ENCODE measurements around the gene HNRNPR.
"Not testable (repeated sequence)": the region's sequence is repeated elsewhere in the genome, so short reads cannot be mapped to it uniquely, and the experiment has no call there.

HNRNPR gene

DNA sequence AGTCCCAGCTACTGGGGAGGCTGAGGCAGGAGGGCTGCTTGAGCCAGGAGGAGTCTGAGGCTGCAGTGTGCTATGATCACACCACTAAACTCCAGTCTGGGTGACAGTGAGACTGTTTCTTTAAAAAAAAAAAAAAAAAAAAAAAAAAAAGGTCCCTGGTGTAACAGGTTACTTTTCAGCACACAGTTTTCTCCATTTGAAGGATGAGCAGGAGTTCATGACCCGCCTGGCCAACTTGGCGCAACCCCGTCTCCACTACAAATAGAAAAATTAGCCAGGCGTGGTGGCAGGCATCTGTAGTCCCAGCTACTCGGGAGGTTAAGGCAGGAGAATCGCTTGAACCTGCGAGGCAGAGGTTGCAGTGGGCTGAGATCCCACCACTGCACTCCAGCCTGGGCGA lies 12.4 kb downstream of the HNRNPR start:
- DNase-seq (ENCODE audit: low read depth in 2 of 2, low spot score in 1 of 2) = no peak

DNA sequence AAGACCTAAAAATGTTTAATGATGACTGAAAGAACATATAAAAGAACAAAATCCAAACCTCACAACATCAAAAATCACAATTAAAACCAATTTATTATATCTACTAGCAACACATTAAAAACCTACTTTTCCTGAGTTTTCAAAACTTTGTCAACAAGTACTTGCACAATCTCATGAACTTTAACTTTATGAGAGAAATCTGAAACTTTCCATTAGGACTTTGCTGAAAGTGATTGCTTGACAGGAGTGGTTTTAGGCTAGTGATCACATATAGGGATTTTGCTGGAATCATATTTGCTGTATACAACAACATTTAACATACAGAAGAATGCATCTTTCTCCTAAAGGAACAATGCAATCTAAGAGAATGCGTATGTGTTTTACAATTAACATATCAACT lies 13.2 kb downstream of the HNRNPR start:
- DNase-seq (ENCODE audit: low read depth in 2 of 2, low spot score in 1 of 2) = no peak

DNA sequence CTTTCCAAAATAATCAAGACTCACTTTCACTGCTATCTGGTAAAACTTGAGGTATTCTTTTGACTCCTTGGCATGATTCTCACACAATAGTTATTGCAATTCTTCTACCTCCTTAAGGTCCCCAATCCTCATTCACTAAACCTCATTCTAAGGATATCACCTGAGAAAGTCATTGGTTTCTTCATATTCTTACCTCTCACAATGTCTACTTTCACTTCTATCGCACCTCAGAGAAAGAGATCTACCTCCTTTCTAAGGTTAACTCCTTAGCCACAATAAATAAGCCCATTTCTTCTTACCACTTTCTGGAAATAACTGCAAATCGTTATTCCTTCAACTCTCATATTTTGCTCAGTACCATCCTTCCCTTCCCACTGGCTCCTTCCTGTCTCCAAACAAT lies 18.7 kb downstream of the HNRNPR start:
- no peak for DNase-seq (ENCODE audit: low read depth in 2 of 2, low spot score in 1 of 2)

DNA sequence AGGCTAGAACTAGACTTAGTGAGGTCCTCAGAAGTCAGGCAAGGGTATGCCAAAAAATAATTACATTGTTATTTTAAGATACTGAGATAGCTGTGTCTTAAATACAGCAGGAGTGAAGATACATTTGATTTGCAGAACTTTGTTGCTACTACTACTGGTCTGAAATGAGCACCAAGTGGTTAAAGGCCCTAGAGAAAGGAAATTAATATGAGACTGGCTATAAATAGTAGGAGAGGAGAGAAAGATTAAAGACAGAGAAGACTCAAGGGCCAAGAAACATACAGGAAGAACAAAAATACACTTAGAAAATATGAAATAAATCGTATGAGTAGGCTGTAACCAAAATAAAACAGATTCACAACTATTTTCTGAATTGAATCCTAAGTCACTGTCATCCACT lies 21.3 kb downstream of the HNRNPR start:
- no peak for DNase-seq (ENCODE audit: low read depth in 2 of 2, low spot score in 1 of 2)

DNA sequence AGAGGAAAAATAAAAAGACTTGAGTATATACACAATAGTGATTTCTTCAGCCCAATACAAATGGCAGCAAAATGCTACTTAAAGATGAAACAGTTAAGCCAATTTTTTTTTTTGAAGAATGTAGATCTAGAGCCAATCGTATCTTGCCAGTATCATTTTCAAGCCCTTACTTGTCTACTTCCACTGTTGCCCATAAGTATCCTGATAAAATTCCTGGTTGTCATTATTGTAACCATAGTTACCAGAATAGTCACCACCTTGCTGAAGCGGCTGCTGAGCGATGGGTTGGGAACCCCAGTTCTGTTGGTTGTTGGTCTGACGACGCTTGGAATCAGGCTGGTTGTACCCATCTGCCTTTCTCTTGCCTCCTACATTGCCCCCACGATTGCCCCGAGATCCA lies 33.8 kb downstream of the HNRNPR start:
- DNase-seq (ENCODE audit: low read depth in 2 of 2, low spot score in 1 of 2) = not testable (repeated sequence)

DNA sequence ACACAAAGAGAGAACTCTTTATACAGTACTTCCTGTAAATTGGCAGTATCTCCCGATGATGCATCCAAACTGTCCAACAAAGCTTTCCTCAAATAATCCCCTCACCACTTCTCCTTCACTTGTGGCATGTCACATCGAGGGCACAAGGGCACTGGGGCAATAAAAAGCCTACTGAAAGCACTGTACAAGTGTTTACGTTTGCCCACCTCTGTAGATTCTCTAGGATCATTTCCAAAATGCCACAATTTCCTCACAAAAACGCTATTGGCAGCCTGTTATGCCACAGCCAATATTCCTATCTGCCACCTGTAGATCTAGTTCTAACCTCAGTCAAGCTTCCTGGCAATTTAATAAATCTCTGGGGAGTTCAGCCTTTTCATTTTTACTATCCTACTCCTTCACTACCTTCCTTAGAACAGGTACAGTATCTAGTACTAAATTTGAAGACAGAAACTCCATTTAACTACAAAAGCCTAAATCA lies 39.9 kb downstream of the HNRNPR start:
- DNase-seq (ENCODE audit: low read depth in 2 of 2, low spot score in 1 of 2) = no peak

DNA sequence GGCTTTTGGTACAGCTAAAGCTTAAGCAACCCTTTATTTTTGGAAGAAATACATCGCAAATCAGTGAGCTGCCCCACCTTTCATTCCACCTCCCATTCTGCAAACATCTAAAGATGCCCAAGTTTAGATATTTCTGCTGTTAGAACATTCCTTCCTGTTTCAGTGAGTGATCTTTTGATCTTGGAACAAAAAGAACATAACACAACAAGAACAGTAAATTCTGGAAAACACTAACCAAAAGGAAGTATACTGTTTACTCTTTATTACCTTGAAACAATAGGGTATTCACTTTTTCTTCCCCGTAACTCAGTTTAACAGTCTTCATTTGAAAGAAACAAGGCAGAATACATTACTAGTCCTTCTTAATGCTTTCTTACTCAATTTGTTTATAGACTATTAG lies 40.6 kb downstream of the HNRNPR start:
- DNase-seq (ENCODE audit: low read depth in 2 of 2, low spot score in 1 of 2) = no peak

DNA sequence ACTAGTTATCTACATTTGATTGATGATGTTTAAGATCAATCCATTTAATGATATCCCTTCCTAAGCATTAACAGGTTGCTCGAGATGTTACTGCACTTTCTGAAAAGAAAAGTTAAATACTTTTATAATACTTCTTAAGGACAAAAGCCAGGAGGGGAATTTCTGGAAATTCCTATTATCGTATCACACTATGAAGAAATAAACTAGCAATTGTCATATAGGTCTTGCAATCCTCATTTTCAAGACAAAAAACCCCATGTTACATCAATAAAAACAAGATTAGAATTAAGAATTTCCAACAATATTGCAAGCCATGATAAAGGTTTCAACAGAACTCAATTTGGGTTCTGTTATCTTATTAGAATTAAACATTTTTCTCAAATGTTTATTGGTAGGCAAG lies 47.2 kb downstream of the HNRNPR start:
- DNase-seq (ENCODE audit: low read depth in 2 of 2, low spot score in 1 of 2) = no peak

DNA sequence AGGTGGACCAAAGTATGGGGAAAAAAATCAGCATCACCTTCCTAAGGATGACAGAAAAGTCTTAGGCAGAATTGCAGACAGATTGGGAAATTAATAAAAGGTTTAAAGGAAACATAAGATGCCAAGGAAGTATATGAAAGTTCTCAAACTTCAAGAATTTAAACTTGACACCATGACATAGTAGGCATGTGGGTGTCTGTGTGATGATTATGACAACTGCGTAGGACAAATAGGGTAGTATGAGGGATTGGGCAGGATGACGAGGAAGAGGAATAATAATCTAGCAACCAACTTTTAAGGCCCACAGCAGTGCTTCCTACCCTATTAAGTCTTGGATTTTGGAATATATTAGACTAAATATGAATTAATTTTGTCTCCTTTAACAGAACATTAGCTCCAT lies 52.4 kb downstream of the HNRNPR start:
- DNase-seq (ENCODE audit: low read depth in 2 of 2, low spot score in 1 of 2) = no peak

DNA sequence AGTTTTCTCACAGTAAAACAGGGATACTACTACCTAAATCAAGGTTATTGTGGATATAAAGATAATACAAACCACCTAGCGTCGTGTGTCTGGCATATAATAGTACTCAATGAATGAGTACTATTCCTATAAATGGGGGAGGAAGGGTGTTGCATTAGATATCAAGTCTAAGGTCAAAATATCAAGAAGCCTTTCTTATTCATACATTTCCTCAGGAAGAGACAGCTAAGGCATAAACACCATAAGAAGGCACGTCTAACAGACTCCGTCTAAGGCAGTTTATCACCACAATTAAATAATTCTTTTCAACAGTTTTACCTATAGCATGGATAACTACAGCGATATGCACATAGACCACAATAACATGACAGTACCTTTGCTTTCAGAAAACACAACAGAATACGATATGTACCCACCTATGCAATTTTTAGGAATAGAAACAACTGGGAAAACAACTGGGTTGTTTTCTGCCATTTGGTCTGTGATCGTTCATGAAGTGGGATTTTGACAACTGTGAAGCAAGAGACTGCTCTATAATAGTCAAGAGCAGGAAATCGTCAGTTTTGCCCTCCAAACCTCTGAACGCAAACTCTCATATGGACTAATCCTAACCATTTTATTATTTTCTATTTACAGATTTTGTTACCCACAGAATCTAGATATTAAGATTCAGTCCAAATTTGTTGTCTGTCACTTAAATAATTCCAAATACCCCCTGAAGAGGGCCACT lies 53.1 kb downstream of the HNRNPR start:
- DNase-seq (ENCODE audit: low read depth in 2 of 2, low spot score in 1 of 2) = no peak

DNA sequence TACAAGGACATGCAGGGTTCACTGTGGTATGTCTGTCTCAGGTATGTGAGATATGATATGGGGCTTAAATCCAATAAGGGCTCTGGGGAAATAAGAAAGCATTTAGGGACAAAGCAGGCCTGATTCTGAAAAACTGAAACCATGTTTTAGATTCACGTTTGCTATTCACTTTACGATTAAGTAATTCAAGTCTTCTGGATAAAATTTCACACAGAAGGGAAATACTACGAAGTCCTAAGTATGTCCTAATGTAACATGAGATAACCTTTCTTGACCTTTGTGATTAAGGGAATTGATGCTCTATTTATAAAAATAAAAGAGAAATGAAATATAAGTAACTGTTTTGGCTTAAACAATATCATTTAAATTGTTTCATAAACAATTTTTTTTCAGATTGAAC lies 55.4 kb downstream of the HNRNPR start:
- DNase-seq (ENCODE audit: low read depth in 2 of 2, low spot score in 1 of 2) = no peak

DNA sequence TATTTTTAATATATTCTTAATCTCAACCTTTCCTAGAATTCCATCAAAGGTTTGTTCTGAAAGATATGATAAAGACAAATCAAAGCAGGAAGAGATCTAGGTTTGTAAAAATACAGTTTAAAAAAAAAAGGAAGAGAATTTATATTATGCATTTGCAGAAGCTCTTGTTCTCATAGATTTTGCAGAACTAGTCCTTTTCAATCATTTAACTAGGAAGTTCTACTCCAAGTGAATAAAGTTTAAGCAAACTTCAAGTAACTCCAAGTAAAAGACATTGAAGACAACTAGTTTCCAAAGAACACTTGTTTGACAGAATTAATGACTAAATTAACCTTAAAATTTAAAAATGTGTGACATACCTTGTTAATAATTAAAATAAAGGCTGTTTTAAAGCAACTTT lies 55.9 kb downstream of the HNRNPR start:
- DNase-seq (ENCODE audit: low read depth in 2 of 2, low spot score in 1 of 2) = no peak

DNA sequence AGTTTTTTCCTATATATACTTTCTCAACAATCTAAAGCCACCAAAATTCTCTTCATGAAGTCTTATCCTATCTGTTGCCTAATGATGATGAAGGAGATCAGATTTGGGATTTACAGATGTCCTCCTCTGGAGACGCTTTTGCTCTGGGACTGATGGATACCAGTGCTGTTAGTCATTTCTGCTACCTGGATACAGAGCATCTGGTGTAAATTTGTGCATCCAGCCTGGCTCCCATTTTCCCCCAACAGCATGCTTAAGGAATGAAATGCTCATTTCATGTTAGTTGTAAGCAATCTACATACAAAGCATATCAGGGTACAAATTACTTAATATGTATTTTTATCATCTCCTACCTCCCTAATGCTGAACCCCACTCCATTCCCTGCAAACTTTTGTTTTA lies 57.7 kb downstream of the HNRNPR start:
- DNase-seq (ENCODE audit: low read depth in 2 of 2, low spot score in 1 of 2) = no peak

DNA sequence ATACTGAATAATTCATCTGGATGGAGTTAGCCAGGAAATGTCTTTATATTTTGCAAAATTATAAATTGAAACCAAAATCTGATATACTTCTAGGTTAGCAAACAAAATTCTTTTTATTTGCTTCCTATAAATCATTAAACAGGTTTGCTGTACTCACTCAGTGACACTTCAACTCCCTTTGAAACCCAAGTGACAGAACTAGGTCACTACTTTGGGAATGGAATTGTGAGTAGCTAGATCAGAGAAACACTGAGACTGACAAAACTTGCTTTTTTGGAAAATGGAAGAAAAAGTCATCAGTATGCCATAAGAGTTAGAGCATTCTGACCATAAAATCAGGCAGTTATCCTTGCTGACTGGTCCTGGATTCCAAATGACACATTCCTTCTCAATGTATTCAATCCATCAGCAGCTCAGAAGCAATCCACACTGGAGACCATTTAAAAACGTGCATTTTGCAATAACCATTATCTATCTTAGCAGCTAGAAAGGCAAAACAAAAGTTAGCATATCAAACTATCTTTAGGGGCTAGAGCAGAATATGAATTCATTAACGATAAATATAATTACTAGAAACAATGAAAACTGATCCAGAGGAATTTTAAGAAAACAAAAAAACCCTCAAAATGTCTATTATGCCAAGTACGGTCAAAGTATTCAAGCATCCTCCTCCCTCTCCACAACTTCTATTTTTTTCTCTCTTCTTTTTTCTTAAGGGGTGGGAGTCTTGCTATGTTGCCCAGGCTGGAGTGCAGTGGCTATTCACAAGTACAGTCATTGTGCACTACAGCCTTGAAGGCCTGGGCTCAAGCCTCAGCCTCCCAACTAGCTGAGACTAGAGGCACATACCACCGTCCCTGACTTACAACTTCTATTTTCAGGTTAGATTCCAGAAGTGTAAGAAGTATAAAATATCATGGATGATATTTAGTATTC lies 60.1 kb downstream of the HNRNPR start:
- no peak for DNase-seq (ENCODE audit: low read depth in 2 of 2, low spot score in 1 of 2)

DNA sequence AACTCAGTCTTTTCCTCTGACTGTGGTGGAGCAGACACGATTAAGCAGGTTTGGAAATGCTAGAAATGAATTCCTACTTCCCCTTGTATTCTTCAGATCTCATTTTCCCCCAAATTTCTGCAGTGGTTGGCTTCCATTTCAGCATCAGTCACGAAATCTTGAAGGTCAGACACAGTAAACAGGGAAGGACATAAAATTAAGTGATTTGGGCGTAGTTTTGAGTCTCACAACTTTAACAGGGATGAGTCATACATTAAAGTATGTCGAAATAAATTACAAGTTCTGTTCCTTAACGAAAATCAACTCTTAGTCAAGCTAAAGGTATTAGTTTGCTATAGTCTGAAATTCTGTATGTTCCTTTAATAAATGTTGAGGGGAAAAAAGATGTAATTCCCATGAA lies 61.1 kb downstream of the HNRNPR start:
- DNase-seq (ENCODE audit: low read depth in 2 of 2, low spot score in 1 of 2) = no peak

DNA sequence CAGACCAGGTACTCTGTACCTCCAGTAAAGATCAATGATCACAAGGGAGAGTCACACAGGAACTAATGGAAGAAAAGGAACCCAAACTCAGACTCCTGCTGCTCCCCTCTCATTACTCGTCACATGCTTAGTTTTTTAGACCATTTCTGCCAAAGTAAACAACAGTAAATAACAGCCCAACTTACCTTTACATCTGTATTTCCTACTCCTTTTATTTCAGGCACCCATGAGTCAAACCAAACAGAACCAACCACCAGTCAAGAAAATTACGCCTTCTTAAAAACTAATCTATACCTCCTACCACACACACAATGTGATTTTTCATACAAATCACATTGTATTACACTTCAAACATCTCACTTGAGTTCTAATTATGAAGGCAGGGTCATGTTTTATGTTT lies 65.4 kb downstream of the HNRNPR start:
- DNase-seq (ENCODE audit: low read depth in 2 of 2, low spot score in 1 of 2) = no peak

DNA sequence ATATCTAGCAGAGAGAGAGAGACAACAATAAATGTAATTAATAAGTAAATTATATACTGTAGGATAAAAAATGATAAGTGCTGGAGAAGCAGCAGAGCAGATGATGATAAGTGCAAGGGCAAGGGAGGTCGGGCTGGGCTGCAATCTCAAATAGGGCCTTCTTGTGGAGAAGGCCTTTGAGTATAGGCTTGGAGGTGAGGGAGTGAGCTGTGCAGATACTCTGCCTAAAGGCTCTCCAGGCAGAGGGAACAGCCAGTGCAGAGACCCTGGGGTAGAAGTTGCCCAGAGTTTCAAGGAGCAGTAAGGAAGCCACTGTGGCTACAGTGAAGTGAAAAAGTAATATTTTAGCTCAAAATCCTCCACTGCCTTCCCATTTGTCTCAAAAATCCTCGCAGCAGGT lies 67.6 kb downstream of the HNRNPR start:
- no peak for DNase-seq (ENCODE audit: low read depth in 2 of 2, low spot score in 1 of 2)

DNA sequence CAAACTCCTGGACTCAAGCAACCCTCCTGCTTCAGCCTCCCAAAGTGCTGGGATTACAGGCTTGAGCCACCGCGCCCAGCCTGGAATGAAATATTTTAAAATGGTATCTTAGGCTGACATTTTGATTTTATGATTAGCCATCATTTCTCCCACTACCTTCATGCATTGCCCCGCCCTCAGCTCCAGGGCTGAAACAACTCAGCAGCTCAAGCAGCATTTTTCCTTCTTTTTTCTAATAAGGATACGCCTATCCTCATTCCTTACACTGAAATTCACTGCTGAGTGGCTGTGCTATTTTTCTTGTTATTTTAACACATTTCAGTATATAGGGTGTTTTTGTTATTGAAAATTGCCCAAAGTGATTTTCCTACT lies 70.0 kb downstream of the HNRNPR start:
- no peak for DNase-seq (ENCODE audit: low read depth in 2 of 2, low spot score in 1 of 2)

DNA sequence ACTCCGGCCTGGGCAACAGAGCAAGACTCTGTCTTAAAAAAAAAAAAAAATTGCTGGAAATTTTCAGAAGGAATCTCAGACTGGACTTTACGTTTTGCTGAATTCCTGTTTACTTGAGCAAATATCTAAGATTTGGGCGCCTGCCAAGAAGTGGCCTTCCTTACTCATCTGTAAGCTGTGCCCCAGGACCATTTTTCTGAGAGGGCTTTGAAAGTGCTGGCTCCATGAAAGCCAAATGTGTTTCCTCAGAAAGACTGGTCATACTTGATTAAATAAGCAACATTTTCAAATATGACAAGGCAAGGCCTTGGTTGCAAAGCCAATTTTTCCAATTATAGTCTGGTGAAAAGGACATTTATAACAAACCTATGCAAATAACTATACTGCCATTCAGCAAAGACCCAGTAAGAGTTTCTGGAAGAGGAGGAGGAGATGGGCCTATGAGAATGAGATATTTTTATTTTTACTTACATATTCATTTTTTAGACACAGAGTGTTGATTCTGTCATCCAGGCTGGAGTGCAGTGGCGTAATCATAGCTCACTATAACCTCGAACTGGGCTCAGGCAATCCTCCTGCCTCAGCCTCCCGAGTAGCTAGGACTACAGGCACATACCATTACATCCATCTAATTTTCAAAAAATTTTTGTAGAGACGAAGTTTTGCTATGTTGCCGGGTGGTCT lies 70.5 kb downstream of the HNRNPR start:
- DNase-seq (ENCODE audit: low read depth in 2 of 2, low spot score in 1 of 2) = no peak

DNA sequence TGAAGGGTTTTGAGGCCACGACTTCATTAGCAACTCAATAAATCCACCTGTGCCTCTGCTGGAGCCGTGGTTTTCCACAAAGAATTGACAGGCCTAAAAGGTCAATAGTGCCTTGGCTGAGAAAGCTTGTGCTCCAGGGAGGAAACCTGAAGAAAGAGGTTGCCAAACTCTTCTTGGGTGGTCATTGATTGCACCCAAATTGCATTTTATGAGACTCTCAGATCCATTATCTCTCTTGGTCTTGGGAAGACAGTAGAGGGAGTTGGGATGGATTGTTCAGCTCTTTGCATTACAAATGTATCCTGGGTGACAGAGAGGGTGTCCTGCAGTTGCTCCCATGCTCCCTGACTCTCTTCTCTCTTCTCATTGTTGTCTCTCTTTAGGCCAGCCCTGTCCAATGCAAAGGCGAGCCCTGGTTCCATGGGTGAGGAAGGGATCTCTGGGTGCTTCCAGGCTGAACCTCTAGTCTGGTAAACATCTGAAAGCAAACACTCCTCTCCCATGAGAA lies 80.7 kb downstream of the HNRNPR start:
- DNase-seq (ENCODE audit: low read depth in 2 of 2, low spot score in 1 of 2) = no peak

DNA sequence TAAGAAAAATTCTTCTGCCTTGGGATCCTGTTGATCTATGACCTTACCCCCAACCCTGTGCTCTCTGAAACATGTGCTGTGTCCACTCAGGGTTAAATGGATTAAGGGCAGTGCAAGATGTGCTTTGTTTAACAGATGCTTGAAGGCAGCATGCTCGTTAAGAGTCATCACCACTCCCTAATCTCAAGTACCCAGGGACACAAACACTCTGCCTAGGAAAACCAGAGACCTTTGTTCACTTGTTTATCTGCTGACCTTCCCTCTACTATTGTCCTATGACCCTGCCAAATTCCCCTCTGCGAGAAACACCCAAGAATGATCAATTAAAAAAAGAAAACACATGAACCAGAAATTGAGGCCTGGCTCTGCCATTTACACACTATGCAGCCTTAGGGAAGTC lies 86.0 kb downstream of the HNRNPR start:
- not testable (repeated sequence) for DNase-seq (ENCODE audit: low read depth in 2 of 2, low spot score in 1 of 2)

DNA sequence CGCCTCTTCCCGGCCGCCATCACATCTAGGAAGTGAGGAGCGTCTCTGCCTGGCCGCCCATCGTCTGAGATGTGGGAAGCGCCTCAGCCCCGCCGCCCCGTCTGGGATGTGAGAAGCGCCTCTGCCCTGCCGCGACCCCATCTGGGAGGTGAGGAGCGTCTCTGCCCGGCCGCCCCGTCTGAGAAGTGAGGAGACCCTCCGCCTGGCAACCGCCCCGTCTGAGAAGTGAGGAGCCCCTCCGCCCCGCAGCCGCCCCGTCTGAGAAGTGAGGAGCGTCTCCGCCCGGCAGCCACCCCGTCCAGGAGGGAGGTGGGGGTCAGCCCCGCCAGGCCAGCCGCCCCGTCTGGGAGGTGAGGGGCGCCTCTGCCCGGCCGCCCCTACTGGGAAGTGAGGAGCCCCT lies 86.7 kb downstream of the HNRNPR start:
- DNase-seq (ENCODE audit: low read depth in 2 of 2, low spot score in 1 of 2) = not testable (repeated sequence)
